ENCODE measurements around the gene CDC42BPG.

Gene CDC42BPG

GRCh38 chr11:64859542-64860414 is 15.3 kb upstream of the CDC42BPG start:
- no peak overlapping the region for H3K27ac ChIP-seq

GRCh38 chr11:64858467-64859263 is 14.2 kb upstream of the CDC42BPG start:
- TF ChIP-seq, protein P1, sequence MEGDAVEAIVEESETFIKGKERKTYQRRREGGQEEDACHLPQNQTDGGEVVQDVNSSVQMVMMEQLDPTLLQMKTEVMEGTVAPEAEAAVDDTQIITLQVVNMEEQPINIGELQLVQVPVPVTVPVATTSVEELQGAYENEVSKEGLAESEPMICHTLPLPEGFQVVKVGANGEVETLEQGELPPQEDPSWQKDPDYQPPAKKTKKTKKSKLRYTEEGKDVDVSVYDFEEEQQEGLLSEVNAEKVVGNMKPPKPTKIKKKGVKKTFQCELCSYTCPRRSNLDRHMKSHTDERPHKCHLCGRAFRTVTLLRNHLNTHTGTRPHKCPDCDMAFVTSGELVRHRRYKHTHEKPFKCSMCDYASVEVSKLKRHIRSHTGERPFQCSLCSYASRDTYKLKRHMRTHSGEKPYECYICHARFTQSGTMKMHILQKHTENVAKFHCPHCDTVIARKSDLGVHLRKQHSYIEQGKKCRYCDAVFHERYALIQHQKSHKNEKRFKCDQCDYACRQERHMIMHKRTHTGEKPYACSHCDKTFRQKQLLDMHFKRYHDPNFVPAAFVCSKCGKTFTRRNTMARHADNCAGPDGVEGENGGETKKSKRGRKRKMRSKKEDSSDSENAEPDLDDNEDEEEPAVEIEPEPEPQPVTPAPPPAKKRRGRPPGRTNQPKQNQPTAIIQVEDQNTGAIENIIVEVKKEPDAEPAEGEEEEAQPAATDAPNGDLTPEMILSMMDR (conservative IDR thresholded peaks at IDR 0.05): no peak
- no peak overlapping the region for H3K27ac ChIP-seq

More at GRCh38 chr11:64859542-64860414, 15.3 kb upstream of the CDC42BPG start:
- TF ChIP-seq, protein P1 (conservative IDR thresholded peaks at IDR 0.05): no peak

GRCh38 chr11:64857485-64857884 is 13.0 kb upstream of the CDC42BPG start:
- TF ChIP-seq, protein P1 (conservative IDR thresholded peaks at IDR 0.05): no peak
- H3K27ac ChIP-seq: no peak overlapping the region

DNA sequence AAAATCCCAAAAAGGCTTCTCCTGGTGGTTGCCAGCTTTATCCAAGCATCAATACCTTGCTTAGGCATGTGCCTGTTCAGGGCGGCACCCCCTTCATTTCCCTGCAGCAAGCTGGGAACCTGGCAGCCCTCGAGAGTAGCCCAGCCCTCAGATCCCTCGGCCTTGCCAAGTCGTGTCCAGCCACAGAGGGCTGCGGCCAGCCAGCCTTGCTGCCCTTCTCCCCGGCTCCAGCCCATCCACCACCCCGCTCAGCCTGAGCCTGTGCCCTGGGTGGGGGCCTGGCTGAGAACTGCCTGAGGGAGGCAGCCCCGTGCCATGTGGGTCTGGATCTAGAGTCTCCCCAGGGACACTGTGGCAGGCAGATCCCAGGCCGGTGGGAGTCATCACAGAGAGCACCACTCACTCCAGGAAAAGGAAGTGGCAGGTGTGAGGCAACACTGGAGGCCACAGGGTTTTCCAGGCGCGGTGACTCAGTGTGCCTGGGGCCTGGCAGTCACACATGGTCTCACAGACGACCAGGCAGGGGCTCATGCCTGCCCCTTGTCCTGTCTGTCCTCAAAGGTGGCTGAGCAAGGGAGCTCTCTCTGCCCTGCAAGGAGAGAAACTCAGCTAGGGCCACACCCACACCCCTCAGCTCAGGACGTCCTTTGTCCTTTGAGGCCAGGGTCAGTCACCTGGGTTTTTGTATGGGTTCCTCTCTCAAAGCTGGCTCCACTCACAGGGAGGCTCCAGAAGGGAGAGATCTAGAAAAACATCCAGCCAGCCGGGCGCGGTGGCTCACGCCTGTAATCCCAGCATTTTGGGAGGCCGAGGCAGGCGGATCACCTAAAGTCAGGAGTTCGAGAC is 12.2 kb upstream of the CDC42BPG start:
- no peak overlapping the region for H3K27ac ChIP-seq
- TF ChIP-seq, protein P1 (conservative IDR thresholded peaks at IDR 0.05): no peak

GRCh38 chr11:64855596-64856304 is 11.3 kb upstream of the CDC42BPG start:
- TF ChIP-seq, protein P1 (conservative IDR thresholded peaks at IDR 0.05): no peak
- no peak overlapping the region for H3K27ac ChIP-seq

DNA sequence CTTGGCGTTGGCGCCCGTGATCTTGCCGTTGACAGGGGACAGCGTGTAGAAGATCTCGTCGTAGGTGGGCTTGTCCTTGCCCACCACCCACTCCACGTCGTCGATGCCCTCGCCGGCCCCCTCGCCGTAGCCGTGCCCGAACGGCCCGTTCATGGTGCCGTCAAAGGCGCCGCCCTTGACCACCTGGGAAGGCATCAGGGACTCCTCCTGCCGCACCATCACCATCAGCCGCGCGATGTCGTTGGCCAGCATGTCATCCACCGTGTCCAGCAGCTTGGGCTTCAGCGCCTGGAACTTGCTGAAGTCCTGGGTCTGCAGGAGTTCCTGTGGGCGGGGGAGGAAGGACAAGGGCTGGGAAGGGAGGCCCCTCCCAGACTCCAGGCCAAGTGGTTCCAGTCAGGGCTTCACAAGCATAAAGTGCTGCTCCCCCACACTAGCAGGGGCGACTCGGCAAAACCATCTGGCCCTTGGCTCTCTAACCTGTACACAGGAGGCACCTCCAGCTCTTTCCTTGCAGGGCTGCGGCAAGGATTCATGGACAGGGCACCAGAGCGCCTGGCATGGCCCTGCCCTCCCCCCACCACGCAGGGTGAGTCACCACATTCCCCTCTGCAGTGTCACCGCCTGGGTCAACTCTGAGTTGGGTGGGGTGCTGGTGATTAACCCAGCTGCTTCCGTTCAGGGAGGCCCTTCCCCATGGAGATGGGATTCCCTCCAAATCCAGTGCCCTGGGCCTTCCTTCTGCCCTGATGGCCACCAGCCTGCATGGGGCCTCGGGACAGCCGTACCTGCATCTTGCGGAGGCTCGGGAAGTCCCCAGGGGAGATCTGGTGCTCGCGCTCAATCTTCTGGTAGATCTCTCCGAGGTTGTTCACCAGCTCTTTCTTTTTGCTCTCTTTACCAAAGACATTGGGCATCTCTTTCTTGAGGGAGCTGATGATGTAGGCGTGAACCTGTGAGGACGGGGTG is 10.4 kb upstream of the CDC42BPG start:
- TF ChIP-seq, protein P1 (conservative IDR thresholded peaks at IDR 0.05): no peak
- H3K27ac ChIP-seq: no peak overlapping the region
